ENCODE data around the gene CABP2.

The CABP2 gene

DNA sequence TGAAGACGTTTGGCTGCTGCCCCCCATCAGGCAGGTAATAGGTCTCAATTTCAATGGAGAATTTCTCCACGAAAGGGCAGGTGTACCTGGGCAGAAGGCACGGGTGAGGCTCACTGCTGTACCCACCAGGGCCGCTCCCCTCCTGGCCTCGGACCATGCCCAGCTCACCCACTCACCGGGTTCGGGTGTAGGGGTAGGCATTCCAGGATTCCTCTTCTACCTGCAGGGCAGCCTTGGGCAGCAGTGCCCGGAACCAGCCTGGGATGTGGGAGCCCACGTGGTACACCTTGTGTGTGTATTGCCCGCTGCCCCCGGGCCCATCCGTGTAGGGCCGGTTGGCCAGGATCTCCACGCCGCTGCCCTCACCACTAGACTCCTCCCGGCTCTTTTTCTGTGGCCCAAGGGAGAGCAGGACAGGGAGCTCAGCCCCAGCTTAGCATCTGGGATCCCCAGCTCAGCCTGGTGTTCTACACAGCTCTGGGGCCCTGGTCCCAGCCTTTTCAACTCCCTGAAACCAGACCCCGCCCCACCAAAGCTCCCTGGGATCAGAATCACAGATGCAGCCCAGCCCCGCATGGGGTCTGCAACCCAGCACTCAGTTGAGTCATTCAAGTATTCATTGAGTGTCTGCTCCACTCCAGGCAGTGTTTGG is 20.8 kb downstream of the CABP2 start:
- no peaks in the 10 kb centered on the region for H3K9me3 ChIP-seq (ENCODE audit: control insufficient read depth, insufficient read depth, low read depth, low read length)
- POLR2A ChIA-PET = no interaction called here
- no peaks in the 10 kb centered on the region for H3K4me1 ChIP-seq (ENCODE audit: control insufficient read depth, insufficient read depth, low read length)
- H3K27ac ChIP-seq (ENCODE audit: extremely low read depth, low read depth, low read length) = no peak overlapping the region
- peaks cover 0 to 57% of the 10 kb centered on the region in 2 experiments; a peak in 1 of 3 replicates for H3K36me3 ChIP-seq (ENCODE audit: control insufficient read depth in 2 of 2, insufficient read depth in 1 of 2, low read length in 2 of 2)
- H3K4me3 ChIP-seq (ENCODE audit: low read depth, low read length) = no peak overlapping the region
- no peak for TF ChIP-seq ZIC2 (tag by site-specific recombination; IDR thresholded peaks at IDR 0.05)
- TF ChIP-seq ZNF292 (tag by site-specific recombination; IDR thresholded peaks at IDR 0.05; ENCODE audit: borderline replicate concordance, low read depth) = no peak
- no peak for TF ChIP-seq ZNF324 (tag by site-specific recombination; IDR thresholded peaks at IDR 0.05)
- TF ChIP-seq, protein P1, sequence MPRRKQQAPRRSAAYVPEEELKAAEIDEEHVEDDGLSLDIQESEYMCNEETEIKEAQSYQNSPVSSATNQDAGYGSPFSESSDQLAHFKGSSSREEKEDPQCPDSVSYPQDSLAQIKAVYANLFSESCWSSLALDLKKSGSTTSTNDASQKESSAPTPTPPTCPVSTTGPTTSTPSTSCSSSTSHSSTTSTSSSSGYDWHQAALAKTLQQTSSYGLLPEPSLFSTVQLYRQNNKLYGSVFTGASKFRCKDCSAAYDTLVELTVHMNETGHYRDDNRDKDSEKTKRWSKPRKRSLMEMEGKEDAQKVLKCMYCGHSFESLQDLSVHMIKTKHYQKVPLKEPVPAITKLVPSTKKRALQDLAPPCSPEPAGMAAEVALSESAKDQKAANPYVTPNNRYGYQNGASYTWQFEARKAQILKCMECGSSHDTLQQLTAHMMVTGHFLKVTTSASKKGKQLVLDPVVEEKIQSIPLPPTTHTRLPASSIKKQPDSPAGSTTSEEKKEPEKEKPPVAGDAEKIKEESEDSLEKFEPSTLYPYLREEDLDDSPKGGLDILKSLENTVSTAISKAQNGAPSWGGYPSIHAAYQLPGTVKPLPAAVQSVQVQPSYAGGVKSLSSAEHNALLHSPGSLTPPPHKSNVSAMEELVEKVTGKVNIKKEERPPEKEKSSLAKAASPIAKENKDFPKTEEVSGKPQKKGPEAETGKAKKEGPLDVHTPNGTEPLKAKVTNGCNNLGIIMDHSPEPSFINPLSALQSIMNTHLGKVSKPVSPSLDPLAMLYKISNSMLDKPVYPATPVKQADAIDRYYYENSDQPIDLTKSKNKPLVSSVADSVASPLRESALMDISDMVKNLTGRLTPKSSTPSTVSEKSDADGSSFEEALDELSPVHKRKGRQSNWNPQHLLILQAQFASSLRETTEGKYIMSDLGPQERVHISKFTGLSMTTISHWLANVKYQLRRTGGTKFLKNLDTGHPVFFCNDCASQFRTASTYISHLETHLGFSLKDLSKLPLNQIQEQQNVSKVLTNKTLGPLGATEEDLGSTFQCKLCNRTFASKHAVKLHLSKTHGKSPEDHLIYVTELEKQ (tag by site-specific recombination; IDR thresholded peaks at IDR 0.05; ENCODE audit: borderline replicate concordance) = no peak
- TF ChIP-seq ZNF138 (tag by site-specific recombination; IDR thresholded peaks at IDR 0.05; ENCODE audit: borderline replicate concordance) = no peak
- no peak for TF ChIP-seq GLIS2 (tag by site-specific recombination; IDR thresholded peaks at IDR 0.05)
- TF ChIP-seq, protein P2, sequence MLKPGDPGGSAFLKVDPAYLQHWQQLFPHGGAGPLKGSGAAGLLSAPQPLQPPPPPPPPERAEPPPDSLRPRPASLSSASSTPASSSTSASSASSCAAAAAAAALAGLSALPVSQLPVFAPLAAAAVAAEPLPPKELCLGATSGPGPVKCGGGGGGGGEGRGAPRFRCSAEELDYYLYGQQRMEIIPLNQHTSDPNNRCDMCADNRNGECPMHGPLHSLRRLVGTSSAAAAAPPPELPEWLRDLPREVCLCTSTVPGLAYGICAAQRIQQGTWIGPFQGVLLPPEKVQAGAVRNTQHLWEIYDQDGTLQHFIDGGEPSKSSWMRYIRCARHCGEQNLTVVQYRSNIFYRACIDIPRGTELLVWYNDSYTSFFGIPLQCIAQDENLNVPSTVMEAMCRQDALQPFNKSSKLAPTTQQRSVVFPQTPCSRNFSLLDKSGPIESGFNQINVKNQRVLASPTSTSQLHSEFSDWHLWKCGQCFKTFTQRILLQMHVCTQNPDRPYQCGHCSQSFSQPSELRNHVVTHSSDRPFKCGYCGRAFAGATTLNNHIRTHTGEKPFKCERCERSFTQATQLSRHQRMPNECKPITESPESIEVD (tag by site-specific recombination; IDR thresholded peaks at IDR 0.05) = no peak
- no peak for TF ChIP-seq MEIS1 (CRISPR knock-in tag; IDR thresholded peaks at IDR 0.05; ENCODE audit: borderline replicate concordance)
- no peak for TF ChIP-seq ZNF133 (tag by site-specific recombination; IDR thresholded peaks at IDR 0.05)
- TF ChIP-seq ZBTB17 (tag by site-specific recombination; IDR thresholded peaks at IDR 0.05) = no peak
- CTCF ChIA-PET = interaction anchor here (0.6 to 0.8 kb wide), 2 partner anchors 9 to 44 kb away, joined by 3 to 4 read pairs; no protein-coding TSS in a partner anchor

- POLR2A ChIA-PET = no interaction called here
- Histone ChIP-seq H3K4me3 (ENCODE audit: low read depth, low read length) (no peak overlapping the region), H3K4me1 (ENCODE audit: control insufficient read depth, insufficient read depth, low read length) (no peaks in the 10 kb centered on the region), H3K9me3 (ENCODE audit: control insufficient read depth, insufficient read depth, low read depth, low read length) (no peaks in the 10 kb centered on the region), H3K36me3 (ENCODE audit: control insufficient read depth in 2 of 2, insufficient read depth in 1 of 2, low read length in 2 of 2) (peaks cover 0 to 61% of the 10 kb centered on the region in 2 experiments; a peak in 1 of 3 replicates), H3K27ac (ENCODE audit: extremely low read depth, low read depth, low read length) (no peak overlapping the region)
- TF ChIP-seq, protein P3, sequence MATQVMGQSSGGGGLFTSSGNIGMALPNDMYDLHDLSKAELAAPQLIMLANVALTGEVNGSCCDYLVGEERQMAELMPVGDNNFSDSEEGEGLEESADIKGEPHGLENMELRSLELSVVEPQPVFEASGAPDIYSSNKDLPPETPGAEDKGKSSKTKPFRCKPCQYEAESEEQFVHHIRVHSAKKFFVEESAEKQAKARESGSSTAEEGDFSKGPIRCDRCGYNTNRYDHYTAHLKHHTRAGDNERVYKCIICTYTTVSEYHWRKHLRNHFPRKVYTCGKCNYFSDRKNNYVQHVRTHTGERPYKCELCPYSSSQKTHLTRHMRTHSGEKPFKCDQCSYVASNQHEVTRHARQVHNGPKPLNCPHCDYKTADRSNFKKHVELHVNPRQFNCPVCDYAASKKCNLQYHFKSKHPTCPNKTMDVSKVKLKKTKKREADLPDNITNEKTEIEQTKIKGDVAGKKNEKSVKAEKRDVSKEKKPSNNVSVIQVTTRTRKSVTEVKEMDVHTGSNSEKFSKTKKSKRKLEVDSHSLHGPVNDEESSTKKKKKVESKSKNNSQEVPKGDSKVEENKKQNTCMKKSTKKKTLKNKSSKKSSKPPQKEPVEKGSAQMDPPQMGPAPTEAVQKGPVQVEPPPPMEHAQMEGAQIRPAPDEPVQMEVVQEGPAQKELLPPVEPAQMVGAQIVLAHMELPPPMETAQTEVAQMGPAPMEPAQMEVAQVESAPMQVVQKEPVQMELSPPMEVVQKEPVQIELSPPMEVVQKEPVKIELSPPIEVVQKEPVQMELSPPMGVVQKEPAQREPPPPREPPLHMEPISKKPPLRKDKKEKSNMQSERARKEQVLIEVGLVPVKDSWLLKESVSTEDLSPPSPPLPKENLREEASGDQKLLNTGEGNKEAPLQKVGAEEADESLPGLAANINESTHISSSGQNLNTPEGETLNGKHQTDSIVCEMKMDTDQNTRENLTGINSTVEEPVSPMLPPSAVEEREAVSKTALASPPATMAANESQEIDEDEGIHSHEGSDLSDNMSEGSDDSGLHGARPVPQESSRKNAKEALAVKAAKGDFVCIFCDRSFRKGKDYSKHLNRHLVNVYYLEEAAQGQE (tag by site-specific recombination; IDR thresholded peaks at IDR 0.05) = no peak
- TF ChIP-seq ZNF658 (tag by site-specific recombination; IDR thresholded peaks at IDR 0.05) = no peak
- no peak for TF ChIP-seq ZNF184 (tag by site-specific recombination; IDR thresholded peaks at IDR 0.05)
- CTCF ChIA-PET = interaction anchor here (0.6 kb wide), 1 partner anchor 32 kb away, joined by 3 read pairs; no protein-coding TSS in a partner anchor
Measured at GRCh38 chr11:67501854-67502253, 21.4 kb downstream of the CABP2 start.

All from HEK293 (cell line).